HCT116 (cell line): ENCODE data around the gene FMN2. TPM values are rescaled to one million over a fixed set of nuclear protein-coding genes. Genes with fewer than 3 reads are reported as not detected.

ENCODE experiments used
- ATAC-seq: fragments of 200-7000 bp; cut with Tn5 transposase; 2 replicates; pipeline ENCODE4 v1.9.1; 2020; ENCODE audit warnings: mild to moderate bottlenecking, moderate library complexity
- BruUV-seq: library from RNA; stranded (reverse); fragments of 400-500 nt; replicated peaks from 2 replicates; lab custom pipeline; 2021; lab: Mats Ljungman, UMichigan
- CTCF ChIA-PET: fragments of 300-600 bp; sonication (Branson Sonifier 250); formaldehyde crosslinking; loops from one replicate; lab custom pipeline; 2021; ENCODE audit warnings: antibody characterized with exemption; lab: Charles Lee
- POLR2A ChIA-PET: fragments of 300-600, 350-600 bp; sonication (Branson Sonifier 250); formaldehyde crosslinking; loops from one replicate; lab custom pipeline; 2021; ENCODE audit warnings: antibody characterized with exemption; lab: Charles Lee
- RAD21 ChIA-PET, 2 experiments: fragments of 300-600 bp; sonication (Branson Sonifier 250); formaldehyde crosslinking; loops; one replicate each; lab custom pipeline; 2023; ENCODE audit warnings: low total read pairs in 2 of 2; ENCODE audit not compliant: uncharacterized antibody in 2 of 2, unreplicated experiment in 2 of 2, low non-redundant PET in 1 of 2; lab: Charles Lee
- DNase-seq: peaks from one replicate; pipeline ENCODE4 v3.0.0-alpha.2; 2010; ENCODE audit warnings: low read depth, low spot score
- H2AFZ ChIP-seq: fragments of 200-600 bp; shearing (Covaris generic), sonication (generic); 2 replicates; pipeline ENCODE4 v1.6.1; 2017; ENCODE audit warnings: low read depth, mixed run types, mixed read lengths, antibody characterized with exemption, low read length; ENCODE audit not compliant: poor library complexity, severe bottlenecking
- H3K27ac ChIP-seq: 2 replicates; pipeline ENCODE4 v1.5.1; 2012; ENCODE audit warnings: low read depth, low read length
- H3K27me3 ChIP-seq: fragments of 200-600 bp; sonication (generic); 2 replicates; pipeline ENCODE4 v1.6.1; 2016; ENCODE audit warnings: mixed run types, low read length, mixed read lengths; ENCODE audit not compliant: insufficient read depth
- H3K36me3 ChIP-seq, 2 experiments: fragments of 200-500 bp in 1 of 2; fragments of 200-600 bp in 1 of 2; sonication (Bioruptor generic) in 1 of 2; sonication (generic) in 1 of 2; 2 replicates each; pipeline versions ENCODE4 v1.5.1 to v1.6.1; 2014 to 2016; ENCODE audit warnings: low read length in 2 of 2, inconsistent platforms in 1 of 2, mixed read lengths in 1 of 2, mixed run types in 1 of 2; ENCODE audit not compliant: insufficient read depth in 2 of 2, control insufficient read depth in 1 of 2
- H3K4me1 ChIP-seq, 2 experiments: fragments of 200-600 bp in 1 of 2; sonication (generic) in 1 of 2; 2 replicates each; pipeline versions ENCODE4 v1.5.1 to v1.6.1; 2012 to 2017; ENCODE audit warnings: low read length in 2 of 2, inconsistent platforms in 1 of 2, mild to moderate bottlenecking in 1 of 2, mixed read lengths in 1 of 2, mixed run types in 1 of 2, moderate library complexity in 1 of 2; ENCODE audit not compliant: insufficient read depth in 2 of 2, control insufficient read depth in 1 of 2
- H3K4me2 ChIP-seq: fragments of 200-600 bp; sonication (generic); 2 replicates; pipeline ENCODE4 v1.6.1; 2017; ENCODE audit warnings: mixed run types, low read length, mixed read lengths
- H3K4me3 ChIP-seq, 2 experiments: fragments of 200-600 bp in 1 of 2; sonication (generic) in 1 of 2; replicated peaks in 1 of 2; 2 replicates each; pipeline ENCODE4 v1.5.1; 2011 to 2016; ENCODE audit warnings: low read length in 2 of 2, control low read depth in 1 of 2, low read depth in 1 of 2, mild to moderate bottlenecking in 1 of 2, mixed read lengths in 1 of 2, mixed run types in 1 of 2
- H3K79me2 ChIP-seq: fragments of 200-600 bp; sonication (generic); 2 replicates; pipeline ENCODE4 v1.6.1; 2017; ENCODE audit warnings: mild to moderate bottlenecking, mixed run types, low read length, moderate library complexity, mixed read lengths; ENCODE audit not compliant: insufficient read depth
- H3K9ac ChIP-seq: fragments of 200-600 bp; sonication (generic); 2 replicates; pipeline ENCODE4 v1.6.1; 2016; ENCODE audit warnings: low read length, mixed read lengths
- H3K9me2 ChIP-seq: fragments of 200-600 bp; sonication (generic), shearing (Covaris generic); 2 replicates; pipeline ENCODE4 v1.6.1; 2017; ENCODE audit warnings: mixed run types, mild to moderate bottlenecking, moderate library complexity; ENCODE audit not compliant: insufficient read depth
- H3K9me3 ChIP-seq, 2 experiments: fragments of 200-500 bp in 1 of 2; fragments of 200-600 bp in 1 of 2; sonication (Bioruptor generic) in 1 of 2; sonication (generic) in 1 of 2; 2 replicates each; pipeline ENCODE4 v1.6.1; 2014 to 2017; ENCODE audit warnings: low read length in 2 of 2, mixed read lengths in 2 of 2, inconsistent platforms in 1 of 2, low read depth in 1 of 2, mild to moderate bottlenecking in 1 of 2, mixed run types in 1 of 2, moderate library complexity in 1 of 2; ENCODE audit not compliant: control insufficient read depth in 1 of 2, insufficient read depth in 1 of 2
- H4K20me1 ChIP-seq: fragments of 200-600 bp; sonication (generic), shearing (Covaris generic); 2 replicates; pipeline ENCODE4 v1.6.1; 2017; ENCODE audit warnings: mixed run types, mild to moderate bottlenecking, moderate library complexity; ENCODE audit not compliant: insufficient read depth
- ATF3 ChIP-seq: IDR thresholded peaks from 2 replicates; pipeline ENCODE4 v1.6.1; 2012
- CEBPB ChIP-seq: IDR thresholded peaks from 2 replicates; pipeline ENCODE4 v1.6.1; 2012; ENCODE audit warnings: low read depth
- EZH2 ChIP-seq: fragments of 200-600 bp; sonication (generic); IDR thresholded peaks from 2 replicates; pipeline ENCODE4 v1.6.1; 2017; ENCODE audit warnings: antibody characterized with exemption, mixed run types
- EZH2phosphoT487 ChIP-seq: fragments of 200-600 bp; IDR thresholded peaks from 2 replicates; pipeline ENCODE4 v1.6.1; 2018; ENCODE audit warnings: antibody characterized with exemption, borderline replicate concordance
- FOSL1 ChIP-seq: IDR thresholded peaks from 2 replicates; pipeline ENCODE4 v1.6.1; 2012; ENCODE audit warnings: low read depth
- JUND ChIP-seq: IDR thresholded peaks from 2 replicates; pipeline ENCODE4 v1.6.1; 2012
- MAX ChIP-seq: IDR thresholded peaks from 2 replicates; pipeline ENCODE4 v1.6.1; 2012
- POLR2A ChIP-seq: IDR thresholded peaks from 2 replicates; pipeline ENCODE4 v1.7.0; 2011; ENCODE audit warnings: borderline replicate concordance; ENCODE audit not compliant: insufficient read depth, insufficient read length; ENCODE audit errors: extremely low read depth
- POLR2AphosphoS5 ChIP-seq: IDR thresholded peaks from 2 replicates; pipeline ENCODE4 v1.6.1; 2011; ENCODE audit warnings: mild to moderate bottlenecking, low read depth, low read length, moderate library complexity
- RAD21 ChIP-seq: IDR thresholded peaks from 2 replicates; pipeline ENCODE4 v1.6.1; 2012; ENCODE audit warnings: low read depth, mild to moderate bottlenecking
- REST ChIP-seq: IDR thresholded peaks from 2 replicates; pipeline ENCODE4 v1.6.1; 2012; ENCODE audit warnings: low read depth
- SIN3A ChIP-seq: IDR thresholded peaks from 2 replicates; pipeline ENCODE4 v1.6.1; 2012; ENCODE audit warnings: low read depth
- TCF7L2 ChIP-seq: IDR thresholded peaks from 2 replicates; pipeline ENCODE4 v1.7.0; 2011; ENCODE audit warnings: borderline replicate concordance, inconsistent platforms; ENCODE audit not compliant: insufficient read depth, insufficient read length; ENCODE audit errors: extremely low read depth
- YY1 ChIP-seq: IDR thresholded peaks from 2 replicates; pipeline ENCODE4 v1.6.1; 2011; ENCODE audit warnings: low read length, low read depth, moderate library complexity, mild to moderate bottlenecking; ENCODE audit not compliant: insufficient replicate concordance; ENCODE audit errors: extremely low read depth
- ZBTB33 ChIP-seq: IDR thresholded peaks from 2 replicates; pipeline ENCODE4 v1.6.1; 2011; ENCODE audit warnings: mild to moderate bottlenecking, low read length, moderate library complexity; ENCODE audit not compliant: insufficient replicate concordance; ENCODE audit errors: extremely low read depth
- ZFX ChIP-seq: fragments of 450-650 bp; IDR thresholded peaks from 2 replicates; pipeline ENCODE4 v1.6.1; 2017
- ZNF274 ChIP-seq: fragments of 200-500 bp; sonication (Bioruptor generic); IDR thresholded peaks from 2 replicates; pipeline ENCODE4 v1.6.1; 2014; ENCODE audit warnings: mild to moderate bottlenecking, low read depth, low read length, inconsistent platforms
- intact Hi-C: fragments of 100-400 bp; cut with micrococcal nuclease; formaldehyde crosslinking; loops from 2 replicates; pipeline ENCODE4 v1.10.0; 2022
- total RNA-seq: library from RNA; stranded (reverse); gene quantifications from one replicate; pipeline ENCODE4 v1.2.1, GENCODE V29; 2021; ENCODE audit not compliant: unreplicated experiment

The FMN2 gene
- total RNA-seq, 1 experiment from 2014 or later = not detected

GRCh38 chr1:240245629-240246020 is 153.9 kb downstream of the FMN2 start (continued):
- no peak for TF ChIP-seq ZBTB33
- no peak for TF ChIP-seq SIN3A
- no peak for TF ChIP-seq JUND
- TF ChIP-seq, all 23 proteins: peak for 0

- intact Hi-C loops = no loop called here
- Histone ChIP-seq H3K9me3 (peaks cover 8 to 10% of the 10 kb centered on the region in 2 experiments; a peak in 2 of 4 replicates), H3K9me2 (no peaks in the 10 kb centered on the region), H3K4me3 (no peak overlapping the region), H3K4me1 (no peaks in the 10 kb centered on the region), H4K20me1 (no peaks in the 10 kb centered on the region), H3K36me3 (no peaks in the 10 kb centered on the region), H3K9ac (no peak overlapping the region), H3K27ac (no peak overlapping the region), H3K27me3 (no peaks in the 10 kb centered on the region), H3K79me2 (no peaks in the 10 kb centered on the region), H3K4me2 (no peak overlapping the region), H2AFZ (no peak overlapping the region)
- ChIA-PET RAD21 (no interaction called here), POLR2A (no interaction called here), CTCF (no interaction called here)
- DNase-seq (no peak), ATAC-seq (no peak)
- BruUV-seq = no TSS peak
- TF ChIP-seq FOSL1 = no peak
- TF ChIP-seq ZNF274 = no peak
- no peak for TF ChIP-seq POLR2AphosphoS5
- no peak for TF ChIP-seq TCF7L2
- no peak for TF ChIP-seq EZH2phosphoT487
- no peak for TF ChIP-seq MAX
- no peak for TF ChIP-seq CEBPB
- TF ChIP-seq POLR2A = no peak
- no peak for TF ChIP-seq REST
- no peak for TF ChIP-seq RAD21
- no peak for TF ChIP-seq JUND
- no peak for TF ChIP-seq YY1
- TF ChIP-seq SIN3A = no peak
- no peak for TF ChIP-seq ATF3
- TF ChIP-seq ZFX = no peak
- TF ChIP-seq EZH2 = no peak
These were observed 156.2 kb downstream of the FMN2 start for GRCh38 chr1:240247899-240248298.
